K562 treated with DMSO at 1 percent for 12 hours (cell line): ENCODE results near the gene CYSLTR1. TPM values are rescaled to one million over a fixed set of nuclear protein-coding genes. Genes with fewer than 3 reads are reported as not detected.

Source experiments
- total RNA-seq: library from RNA; unstranded; fragments of 300-600 nt; gene quantifications from 2 replicates; pipeline ENCODE4 v1.2.3, GENCODE V29; 2022; ENCODE audit not compliant: insufficient read depth

CYSLTR1 gene
- not detected in 2 replicates for total RNA-seq

GRCh38 chrX:78327370-78328086, at the start of gene CYSLTR1:
TSS of gene CYSLTR1 (minus strand) at chrX:78327611. CDS start at chrX:78273746, 53,865 bp downstream.

Other genes with a start within 250 kb of the CYSLTR1 start
- 128 and 136 TPM in 2 replicates for gene PGK1, start 223.4 kb downstream of the CYSLTR1 start, total RNA-seq
- gene TAF9B, start 188.0 kb downstream of the CYSLTR1 start, total RNA-seq: 4.5 and 15.1 TPM in 2 replicates